ENCODE results near the gene MGLL. TPM values are rescaled to one million over a fixed set of nuclear protein-coding genes. Genes with fewer than 3 reads are reported as not detected.
A peak's percentile ranks its signal among the peaks of the same experiment; 100 is the strongest.

Gene MGLL
- total RNA-seq, 1 donor from 2014 or later: 11.3 TPM

GRCh38 chr3:127789990-127790881 lies 32.1 kb downstream of the MGLL start:
- DNase-seq (ENCODE audit: low read depth, low spot score): no peak
- H3K4me3 Mint-ChIP-seq: no peak overlapping the region
- peaks cover 4% of the 10 kb centered on the region for H3K9me3 Mint-ChIP-seq
- peaks cover 6% of the 10 kb centered on the region for H3K36me3 Mint-ChIP-seq (ENCODE audit: low read depth)
- no peak for TF ChIP-seq CTCF (conservative IDR thresholded peaks at IDR 0.05)
- no peaks in the 10 kb centered on the region for H3K27me3 Mint-ChIP-seq (ENCODE audit: low read depth)
- H3K27ac Mint-ChIP-seq (ENCODE audit: unreplicated experiment): no peak overlapping the region
- peaks cover 42% of the 10 kb centered on the region for H3K4me1 Mint-ChIP-seq

- H3K27me3 Mint-ChIP-seq (ENCODE audit: low read depth): no peaks in the 10 kb centered on the region
- no peak for DNase-seq (ENCODE audit: low read depth, low spot score)
- no peak overlapping the region for H3K4me3 Mint-ChIP-seq
- TF ChIP-seq CTCF (conservative IDR thresholded peaks at IDR 0.05): no peak
- no peak overlapping the region for H3K27ac Mint-ChIP-seq (ENCODE audit: unreplicated experiment)
- no peaks in the 10 kb centered on the region for H3K36me3 Mint-ChIP-seq (ENCODE audit: low read depth)
- peaks cover 42% of the 10 kb centered on the region for H3K4me1 Mint-ChIP-seq
- H3K9me3 Mint-ChIP-seq: no peaks in the 10 kb centered on the region
Measured at GRCh38 chr3:127789051-127789450, 33.3 kb downstream of the MGLL start.

GRCh38 chr3:127788451-127788909 lies 33.8 kb downstream of the MGLL start:
- no peak for DNase-seq (ENCODE audit: low read depth, low spot score)
- H3K36me3 Mint-ChIP-seq (ENCODE audit: low read depth): no peaks in the 10 kb centered on the region
- H3K27ac Mint-ChIP-seq (ENCODE audit: unreplicated experiment): peak overlapping the region; percentile 58
- H3K9me3 Mint-ChIP-seq: no peaks in the 10 kb centered on the region
- no peak overlapping the region for H3K4me3 Mint-ChIP-seq
- TF ChIP-seq CTCF (conservative IDR thresholded peaks at IDR 0.05): no peak
- peaks cover 45% of the 10 kb centered on the region for H3K4me1 Mint-ChIP-seq
- no peaks in the 10 kb centered on the region for H3K27me3 Mint-ChIP-seq (ENCODE audit: low read depth)

GRCh38 chr3:127787571-127788365 lies 34.5 kb downstream of the MGLL start:
- H3K4me1 Mint-ChIP-seq: peaks cover 48% of the 10 kb centered on the region
- peak overlapping the region; percentile 47 for H3K27ac Mint-ChIP-seq (ENCODE audit: unreplicated experiment)
- no peak overlapping the region for H3K4me3 Mint-ChIP-seq

More at GRCh38 chr3:127787571-127788365, 34.5 kb downstream of the MGLL start:
- Mint-ChIP-seq H3K9me3 (no peaks in the 10 kb centered on the region), H3K36me3 (ENCODE audit: low read depth) (no peaks in the 10 kb centered on the region), H3K27me3 (ENCODE audit: low read depth) (no peaks in the 10 kb centered on the region)
- TF ChIP-seq CTCF (conservative IDR thresholded peaks at IDR 0.05): no peak
- DNase-seq (ENCODE audit: low read depth, low spot score): no peak
